GF-D8 (cell line): ENCODE measurements around the gene P2RX1.

ENCODE experiments used
- DNase-seq: peaks from one replicate; lab custom pipeline; 2025; lab: John Stamatoyannopoulos, UW

P2RX1 gene

GRCh38 chr17:3924512-3925350 is 8.5 kb upstream of the P2RX1 start:
- no peak for DNase-seq

GRCh38 chr17:3923466-3924190 is 7.4 kb upstream of the P2RX1 start:
- no peak for DNase-seq

GRCh38 chr17:3922765-3923164 is 6.5 kb upstream of the P2RX1 start:
- DNase-seq, result no peak

GRCh38 chr17:3921502-3922319 is 5.4 kb upstream of the P2RX1 start:
- DNase-seq, result no peak

GRCh38 chr17:3921006-3921405 is 4.7 kb upstream of the P2RX1 start:
- no peak for DNase-seq

- DNase-seq, result no peak
Measured at GRCh38 chr17:3919123-3919624, 2.9 kb upstream of the P2RX1 start.

GRCh38 chr17:3918372-3919122 is 2.3 kb upstream of the P2RX1 start:
- no peak for DNase-seq

- no peak for DNase-seq
Measured at GRCh38 chr17:3917391-3917931, 1.2 kb upstream of the P2RX1 start.

GRCh38 chr17:3916825-3917224 is 560 bp upstream of the P2RX1 start:
- no peak for DNase-seq

- DNase-seq, result no peak
Measured at GRCh38 chr17:3915581-3915994, 677 bp downstream of the P2RX1 start.

GRCh38 chr17:3914312-3914670 is 2.0 kb downstream of the P2RX1 start:
- DNase-seq, result peak; percentile 12

GRCh38 chr17:3913531-3914311 is 2.5 kb downstream of the P2RX1 start:
- DNase-seq, result peak; percentile 22

- no peak for DNase-seq
Measured at GRCh38 chr17:3912827-3913226, 3.4 kb downstream of the P2RX1 start.

- DNase-seq, result no peak
Measured at GRCh38 chr17:3911271-3912053, 4.8 kb downstream of the P2RX1 start.

GRCh38 chr17:3910420-3911270 is 5.6 kb downstream of the P2RX1 start:
- no peak for DNase-seq

GRCh38 chr17:3909257-3909656 is 7.0 kb downstream of the P2RX1 start:
- DNase-seq, result no peak

- DNase-seq, result no peak
Measured at GRCh38 chr17:3907483-3908216, 8.6 kb downstream of the P2RX1 start.

- no peak for DNase-seq
Measured at GRCh38 chr17:3906881-3907280, 9.4 kb downstream of the P2RX1 start.
